AML-193 (cell line): ENCODE measurements around the gene HSPA1A.
"Not testable (repeated sequence)": the region's sequence is repeated elsewhere in the genome, so short reads cannot be mapped to it uniquely, and the experiment has no call there.

Experiments
- DNase-seq, 2 experiments: peaks; one replicate each; lab custom pipeline; 2025; lab: John Stamatoyannopoulos, UW

Gene HSPA1A

GRCh38 chr6:31781244-31782125, 33.9 kb upstream of the HSPA1A start:
- no peak for DNase-seq

DNA sequence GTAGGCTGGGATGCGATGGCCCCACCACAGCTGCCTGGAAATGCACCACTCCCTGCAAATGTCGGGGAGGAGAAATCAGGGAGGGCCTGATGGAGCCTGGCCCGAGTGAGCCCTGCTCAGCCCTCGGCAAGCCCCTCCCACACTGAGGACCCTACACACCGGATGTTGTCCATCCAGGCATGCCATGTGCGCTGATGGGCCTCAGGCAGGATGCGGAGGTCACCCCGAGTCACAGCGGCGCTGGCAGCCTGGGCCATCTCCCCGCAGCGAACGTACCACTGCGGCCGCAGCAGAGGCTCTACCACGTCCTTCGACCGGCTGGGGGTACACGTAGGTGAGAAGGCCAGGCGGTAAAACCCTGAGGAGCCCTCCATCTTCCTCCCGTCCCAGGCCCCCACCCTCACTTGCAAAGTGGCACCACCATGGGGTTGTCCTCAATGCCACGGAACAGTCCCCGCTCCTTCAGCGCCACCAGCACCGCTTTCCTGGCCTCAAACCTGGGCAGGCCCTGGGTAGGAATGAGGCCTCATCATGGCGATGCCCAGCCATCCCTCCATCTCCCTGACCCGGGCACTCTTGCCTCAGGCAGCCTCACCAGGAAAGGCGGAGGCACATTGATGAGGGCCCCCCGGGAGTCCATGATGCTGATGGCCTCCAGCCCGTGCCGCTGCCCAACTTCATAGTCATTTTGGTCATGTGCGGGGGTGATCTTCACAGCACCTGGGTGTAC, 33.1 kb upstream of the HSPA1A start:
- DNase-seq, result no peak

GRCh38 chr6:31784098-31784925, 31.0 kb upstream of the HSPA1A start:
- no peak for DNase-seq

- no peak for DNase-seq
These were observed 29.9 kb upstream of the HSPA1A start for GRCh38 chr6:31785475-31785874.

GRCh38 chr6:31791324-31792089, 23.8 kb upstream of the HSPA1A start:
- peak; percentile 59 to 64 for DNase-seq

DNA sequence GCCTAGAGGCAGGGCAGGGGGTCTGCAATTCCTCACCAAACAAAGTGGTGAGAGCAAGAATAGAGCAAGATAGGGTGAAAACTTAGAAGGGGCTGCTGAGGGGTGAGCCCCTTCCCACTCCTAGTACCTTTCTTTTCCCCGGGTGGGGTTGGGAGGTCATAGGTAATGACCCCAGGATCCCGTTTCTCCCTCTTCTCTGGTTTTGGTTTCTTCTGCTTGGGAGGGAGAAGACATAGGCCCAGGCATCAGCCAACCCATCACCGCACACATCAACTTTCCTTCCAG, 23.3 kb upstream of the HSPA1A start:
- DNase-seq, result no peak

GRCh38 chr6:31792761-31793171, 22.6 kb upstream of the HSPA1A start:
- DNase-seq, result no peak

DNA sequence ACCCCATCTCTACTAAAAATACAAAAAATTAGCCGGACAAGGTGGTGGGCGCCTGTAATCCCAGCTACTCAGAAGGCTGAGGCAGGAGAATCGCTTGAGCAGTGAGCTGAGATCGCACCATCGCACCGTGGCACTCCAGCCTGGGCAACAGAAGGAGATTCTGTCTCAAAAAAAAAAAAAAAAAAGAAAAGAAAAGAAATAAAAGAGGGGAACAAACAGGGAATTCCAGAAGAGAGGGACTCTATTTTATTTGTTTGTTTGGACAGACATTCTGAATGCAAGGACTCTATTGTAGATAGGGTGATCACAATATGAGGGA, 21.5 kb upstream of the HSPA1A start:
- DNase-seq, result not testable (repeated sequence)

GRCh38 chr6:31794294-31794865, 21.0 kb upstream of the HSPA1A start:
- peak; percentile 48 to 61 for DNase-seq

DNA sequence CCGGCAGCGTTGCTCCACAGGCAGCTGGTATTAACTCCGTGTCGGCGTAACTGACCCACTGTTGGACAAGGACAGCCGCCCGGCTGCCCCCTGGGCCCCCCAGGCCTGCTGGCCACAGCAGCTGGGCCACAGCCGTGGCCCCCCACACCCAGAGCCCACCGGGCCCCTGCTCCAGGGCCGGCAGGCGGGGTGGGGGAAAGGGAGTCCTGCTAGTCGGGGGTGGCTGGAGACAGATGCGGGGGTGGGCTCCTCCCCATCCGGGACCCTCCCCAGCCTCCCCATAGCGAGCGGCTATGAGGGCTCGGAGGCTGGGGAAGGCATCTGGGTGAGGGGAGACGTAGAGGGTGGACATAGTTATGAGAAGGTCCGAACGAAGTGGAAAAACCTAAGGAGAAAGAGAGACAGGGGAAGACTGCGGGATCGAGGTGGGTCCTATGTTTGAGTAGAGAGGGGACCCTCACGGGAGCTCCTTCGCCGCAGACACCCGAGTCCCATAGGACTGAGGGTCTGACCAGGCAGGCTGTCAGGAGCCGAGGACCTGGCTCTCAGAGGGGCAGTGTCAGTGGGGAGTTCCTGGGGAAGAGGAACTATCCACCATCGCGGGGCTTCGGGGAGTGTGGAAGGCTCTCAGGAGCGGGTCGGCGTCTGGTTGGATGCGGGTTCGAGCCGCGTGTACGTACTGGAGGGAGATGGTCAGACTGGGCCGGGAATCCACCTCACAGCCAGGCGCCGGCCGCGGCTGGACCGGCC, 20.3 kb upstream of the HSPA1A start:
- peak in 1 of 2 experiments; percentile 70 for DNase-seq

GRCh38 chr6:31795616-31796298, 19.6 kb upstream of the HSPA1A start, which contains the start of gene VARS1:
Gene VARS1 (minus strand): TSS chr6:31795752. CDS start chr6:31795217, 535 bp downstream.
- peak; percentile 96 to 98 for DNase-seq

- no peak for DNase-seq
These were observed 18.4 kb upstream of the HSPA1A start for GRCh38 chr6:31796993-31797385.

GRCh38 chr6:31797588-31797987, 17.8 kb upstream of the HSPA1A start:
- DNase-seq, result no peak

DNA sequence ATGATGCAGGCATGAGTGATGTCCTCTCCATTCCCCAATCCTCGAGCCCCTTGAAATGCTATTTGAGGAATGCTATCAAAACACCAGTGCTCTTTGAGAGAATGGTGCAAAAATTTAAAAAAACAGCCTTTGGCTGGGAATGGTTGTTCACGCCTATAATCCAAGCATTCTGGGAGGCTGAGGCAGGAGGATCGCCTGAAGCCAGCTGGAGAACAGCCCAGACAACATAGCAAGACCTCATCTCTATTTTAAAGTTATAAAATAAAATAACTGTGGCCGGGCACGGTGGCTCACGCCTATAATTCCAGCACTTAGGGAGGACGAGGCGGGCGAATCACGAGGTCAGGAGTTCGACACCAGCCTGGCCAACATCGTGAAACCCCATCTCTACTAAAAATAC, 15.6 kb upstream of the HSPA1A start:
- DNase-seq, result no peak

- not testable (repeated sequence) for DNase-seq
These were observed 14.1 kb upstream of the HSPA1A start for GRCh38 chr6:31801031-31801927.

DNA sequence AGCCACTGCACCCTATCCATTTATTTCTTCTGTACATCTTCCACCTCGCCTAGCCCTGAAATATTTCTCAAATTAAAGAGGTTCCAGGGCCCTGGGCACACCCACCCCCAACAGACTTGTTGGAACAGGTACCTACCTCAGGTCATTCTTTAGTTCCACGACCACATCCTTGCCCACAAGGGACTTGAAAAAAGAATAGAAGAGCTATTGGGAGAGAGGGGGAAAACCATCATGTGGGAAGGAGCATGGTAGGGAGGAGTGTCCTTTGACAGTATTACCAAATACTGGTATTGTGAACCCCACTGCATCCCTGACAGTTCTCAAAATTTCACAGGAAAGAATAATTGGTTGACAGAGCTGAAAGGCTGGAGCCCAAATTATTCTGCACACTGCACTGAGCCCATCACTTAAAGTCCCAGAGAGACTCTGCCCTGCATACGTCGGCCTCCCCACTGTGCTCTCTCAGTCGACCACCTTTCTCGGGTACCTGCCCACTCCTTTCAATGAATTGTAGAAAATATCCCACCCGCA, 9.3 kb upstream of the HSPA1A start:
- DNase-seq, result no peak

- peak; percentile 98 for DNase-seq
These were observed 8.7 kb upstream of the HSPA1A start, which contains the start of gene LSM2 for GRCh38 chr6:31806470-31807272. Gene LSM2 (minus strand): TSS chr6:31806966. CDS start chr6:31806757, 209 bp downstream.

- DNase-seq, result not testable (repeated sequence)
These were observed 6.7 kb upstream of the HSPA1A start for GRCh38 chr6:31808599-31808998.
